Measurements from ENCODE around the gene ELMO1.
A peak's percentile ranks its signal among the peaks of the same experiment; 100 is the strongest.

ELMO1 gene

GRCh38 chr7:37304921-37305320 lies 143.7 kb downstream of the ELMO1 start:
- FAIRE-seq, result no peak

GRCh38 chr7:37297546-37297945 lies 151.1 kb downstream of the ELMO1 start:
- no peak for FAIRE-seq

- peak; percentile 9 for FAIRE-seq
Measured at GRCh38 chr7:37295401-37295800, 153.3 kb downstream of the ELMO1 start.

- no peak for FAIRE-seq
Measured at GRCh38 chr7:37290731-37291130, 157.9 kb downstream of the ELMO1 start.

GRCh38 chr7:37289781-37290180 lies 158.9 kb downstream of the ELMO1 start:
- FAIRE-seq, result no peak

- FAIRE-seq, result no peak
Measured at GRCh38 chr7:37289367-37289766, 159.3 kb downstream of the ELMO1 start.

GRCh38 chr7:37287131-37287855 lies 161.4 kb downstream of the ELMO1 start:
- FAIRE-seq, result no peak

- FAIRE-seq, result no peak
Measured at GRCh38 chr7:37286454-37286832, 162.2 kb downstream of the ELMO1 start.

GRCh38 chr7:37285706-37286453 lies 162.8 kb downstream of the ELMO1 start:
- no peak for FAIRE-seq

- no peak for FAIRE-seq
Measured at GRCh38 chr7:37284805-37285231, 163.8 kb downstream of the ELMO1 start.

- FAIRE-seq, result no peak
Measured at GRCh38 chr7:37284285-37284684, 164.4 kb downstream of the ELMO1 start.

- FAIRE-seq, result no peak
Measured at GRCh38 chr7:37283716-37284115, 164.9 kb downstream of the ELMO1 start.

GRCh38 chr7:37282927-37283326 lies 165.7 kb downstream of the ELMO1 start:
- FAIRE-seq, result no peak

GRCh38 chr7:37282093-37282444 lies 166.6 kb downstream of the ELMO1 start:
- no peak for FAIRE-seq

- no peak for FAIRE-seq
Measured at GRCh38 chr7:37281368-37282092, 167.1 kb downstream of the ELMO1 start.

- FAIRE-seq, result no peak
Measured at GRCh38 chr7:37277513-37277912, 171.2 kb downstream of the ELMO1 start.

GRCh38 chr7:37275078-37275710 lies 173.5 kb downstream of the ELMO1 start:
- no peak for FAIRE-seq

- no peak for FAIRE-seq
Measured at GRCh38 chr7:37273891-37274290, 174.8 kb downstream of the ELMO1 start.

- no peak for FAIRE-seq
Measured at GRCh38 chr7:37269711-37270508, 178.8 kb downstream of the ELMO1 start.

- FAIRE-seq, result no peak
Measured at GRCh38 chr7:37267251-37267650, 181.4 kb downstream of the ELMO1 start.

GRCh38 chr7:37265876-37266275 lies 182.8 kb downstream of the ELMO1 start:
- no peak for FAIRE-seq

GRCh38 chr7:37265006-37265405 lies 183.7 kb downstream of the ELMO1 start:
- no peak for FAIRE-seq

- FAIRE-seq, result no peak
Measured at GRCh38 chr7:37262181-37262580, 186.5 kb downstream of the ELMO1 start.

Measured in islet of Langerhans (tissue), 1 donor.